HepG2 (cell line): ENCODE measurements around the gene IL17RC. TPM values are rescaled to one million over a fixed set of nuclear protein-coding genes. Genes with fewer than 3 reads are reported as not detected.
A peak's percentile ranks its signal among the peaks of the same experiment; 100 is the strongest.

ENCODE experiments used
- CEBPZ ChIP-seq: IDR thresholded peaks from 2 replicates; pipeline ENCODE4 v1.6.1; 2012; ENCODE audit warnings: low read length, improper control_type of control experiment
- CENPT ChIP-seq: sonication (generic); formaldehyde crosslinking; IDR thresholded peaks from 2 replicates; pipeline ENCODE4 v1.8.0; 2022; ENCODE audit warnings: low read depth, mild to moderate bottlenecking, moderate library complexity, missing genetic modification reagents
- EEA1 ChIP-seq: sonication (generic); formaldehyde crosslinking; IDR thresholded peaks from 2 replicates; pipeline ENCODE4 v1.5.1; 2020; ENCODE audit warnings: mild to moderate bottlenecking, missing genetic modification reagents, borderline replicate concordance
- EHMT2 ChIP-seq: fragments of 200-600 bp; sonication (generic); IDR thresholded peaks from 2 replicates; pipeline ENCODE4 v1.7.0; 2017; ENCODE audit warnings: antibody characterized with exemption, low read depth, low read length, borderline replicate concordance
- GLMP ChIP-seq: sonication (generic); formaldehyde crosslinking; IDR thresholded peaks from 2 replicates; pipeline ENCODE4 v1.9.0; 2021; ENCODE audit warnings: missing genetic modification reagents, mild to moderate bottlenecking, borderline replicate concordance
- NFIB ChIP-seq: sonication (generic); formaldehyde crosslinking; IDR thresholded peaks from 2 replicates; pipeline ENCODE4 v1.9.0; 2021; ENCODE audit warnings: missing genetic modification reagents, mild to moderate bottlenecking, borderline replicate concordance
- ONECUT2 ChIP-seq: sonication (generic); formaldehyde crosslinking; IDR thresholded peaks from 2 replicates; pipeline ENCODE4 v1.4.0; 2020; ENCODE audit warnings: missing genetic modification reagents
- PTBP1 ChIP-seq: fragments of 200-400 bp; formaldehyde crosslinking; IDR thresholded peaks from 2 replicates; pipeline ENCODE4 v1.6.1; 2018; ENCODE audit warnings: low read length, low read depth; ENCODE audit not compliant: poor library complexity, severe bottlenecking
- SMARCE1 ChIP-seq: fragments of 450-650 bp; IDR thresholded peaks from 2 replicates; pipeline ENCODE4 v1.6.1; 2017; ENCODE audit warnings: borderline replicate concordance
- SOX5 ChIP-seq: IDR thresholded peaks from 2 replicates; pipeline ENCODE4 v1.6.1; 2016; ENCODE audit warnings: borderline replicate concordance
- SP4 ChIP-seq: sonication (generic); formaldehyde crosslinking; IDR thresholded peaks from 2 replicates; pipeline ENCODE4 v1.8.1; 2023; ENCODE audit warnings: mild to moderate bottlenecking, missing genetic modification reagents
- ZBTB3 ChIP-seq: sonication (generic); formaldehyde crosslinking; IDR thresholded peaks from 2 replicates; pipeline ENCODE4 v1.4.0; 2020; ENCODE audit warnings: low read depth, mild to moderate bottlenecking, moderate library complexity, missing genetic modification reagents, borderline replicate concordance
- ZNF180 ChIP-seq: sonication (generic); formaldehyde crosslinking; IDR thresholded peaks from 2 replicates; pipeline ENCODE4 v1.4.0; 2020; ENCODE audit warnings: low read depth, missing genetic modification reagents, borderline replicate concordance
- ZNF296 ChIP-seq: sonication (generic); formaldehyde crosslinking; conservative IDR thresholded peaks from 2 replicates; pipeline ENCODE4 v1.5.0; 2020; ENCODE audit warnings: mild to moderate bottlenecking, missing genetic modification reagents
- ZXDC ChIP-seq: sonication (generic); formaldehyde crosslinking; IDR thresholded peaks from 2 replicates; pipeline ENCODE4 v1.5.0; 2020; ENCODE audit warnings: mild to moderate bottlenecking, missing genetic modification reagents
- polyA plus RNA-seq, 8 experiments: library from polyadenylated mRNA; depleted of rRNA in 3 of 8; stranded (reverse) in 7 of 8; unstranded in 1 of 8; fragments of >200 nt; fragmentation: Illumina TruSeq in 4 of 8; extraction: Trizol in 4 of 8; gene quantifications; 2 replicates each; pipeline versions ENCODE4 v1.2.1 to v1.2.3, GENCODE V29; 2011 to 2016; ENCODE audit warnings: low read depth in 4 of 8, missing spikeins in 1 of 8, mixed read lengths in 1 of 8; ENCODE audit not compliant: insufficient read depth in 1 of 8
- total RNA-seq, 5 experiments: library from RNA; depleted of rRNA; stranded (reverse); fragments of >200 nt; fragmentation: Illumina TruSeq; extraction: Trizol; gene quantifications; 2 replicates each; pipeline ENCODE4 v1.2.3, GENCODE V29; 2016; ENCODE audit warnings: low read depth in 1 of 5
- TF ChIP-seq, protein P1 (sequence below): sonication (generic); formaldehyde crosslinking; IDR thresholded peaks from 2 replicates; pipeline ENCODE4 v1.5.0; 2020; ENCODE audit warnings: mild to moderate bottlenecking, low read depth, missing genetic modification reagents, borderline replicate concordance
- TF ChIP-seq, protein P2 (sequence below): sonication (generic); formaldehyde crosslinking; IDR thresholded peaks from 2 replicates; pipeline ENCODE4 v1.9.0; 2021; ENCODE audit warnings: missing genetic modification reagents, borderline replicate concordance

The IL17RC gene
- total and polyA plus RNA-seq, 2 of the 13 experiments (the other 11 are each of a cell fraction or from before 2014, with no cell fraction given): 20.7 to 24.0 TPM

- TF ChIP-seq, protein P1, sequence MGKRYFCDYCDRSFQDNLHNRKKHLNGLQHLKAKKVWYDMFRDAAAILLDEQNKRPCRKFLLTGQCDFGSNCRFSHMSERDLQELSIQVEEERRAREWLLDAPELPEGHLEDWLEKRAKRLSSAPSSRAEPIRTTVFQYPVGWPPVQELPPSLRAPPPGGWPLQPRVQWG (CRISPR knock-in tag): 0 out of 2 replicates have a peak, but pooled peaks have one; percentile 90
- TF ChIP-seq ZBTB3 (CRISPR knock-in tag): no peak
- peak; percentile 70 for TF ChIP-seq SP4 (CRISPR knock-in tag)
- TF ChIP-seq ZXDC (CRISPR knock-in tag): peak; percentile 94
- no peak for TF ChIP-seq NFIB
- no peak for TF ChIP-seq CEBPZ
- no peak for TF ChIP-seq SOX5
- TF ChIP-seq ONECUT2 (CRISPR knock-in tag): no peak
- TF ChIP-seq GLMP (CRISPR knock-in tag): peak; percentile 85; the same call in 1 of the 2 replicates
- TF ChIP-seq EEA1 (CRISPR knock-in tag): peak; percentile 59; the same call in 1 of the 2 replicates
- TF ChIP-seq PTBP1: peak; percentile 22
- peak; percentile 49; the same call in 1 of the 2 replicates for TF ChIP-seq ZNF180 (CRISPR knock-in tag)
- no peak for TF ChIP-seq ZNF296
- no peak for TF ChIP-seq SMARCE1
- TF ChIP-seq CENPT (CRISPR knock-in tag): no peak; the same call in 1 of the 2 replicates
- TF ChIP-seq EHMT2: no peak
- TF ChIP-seq, protein P2, sequence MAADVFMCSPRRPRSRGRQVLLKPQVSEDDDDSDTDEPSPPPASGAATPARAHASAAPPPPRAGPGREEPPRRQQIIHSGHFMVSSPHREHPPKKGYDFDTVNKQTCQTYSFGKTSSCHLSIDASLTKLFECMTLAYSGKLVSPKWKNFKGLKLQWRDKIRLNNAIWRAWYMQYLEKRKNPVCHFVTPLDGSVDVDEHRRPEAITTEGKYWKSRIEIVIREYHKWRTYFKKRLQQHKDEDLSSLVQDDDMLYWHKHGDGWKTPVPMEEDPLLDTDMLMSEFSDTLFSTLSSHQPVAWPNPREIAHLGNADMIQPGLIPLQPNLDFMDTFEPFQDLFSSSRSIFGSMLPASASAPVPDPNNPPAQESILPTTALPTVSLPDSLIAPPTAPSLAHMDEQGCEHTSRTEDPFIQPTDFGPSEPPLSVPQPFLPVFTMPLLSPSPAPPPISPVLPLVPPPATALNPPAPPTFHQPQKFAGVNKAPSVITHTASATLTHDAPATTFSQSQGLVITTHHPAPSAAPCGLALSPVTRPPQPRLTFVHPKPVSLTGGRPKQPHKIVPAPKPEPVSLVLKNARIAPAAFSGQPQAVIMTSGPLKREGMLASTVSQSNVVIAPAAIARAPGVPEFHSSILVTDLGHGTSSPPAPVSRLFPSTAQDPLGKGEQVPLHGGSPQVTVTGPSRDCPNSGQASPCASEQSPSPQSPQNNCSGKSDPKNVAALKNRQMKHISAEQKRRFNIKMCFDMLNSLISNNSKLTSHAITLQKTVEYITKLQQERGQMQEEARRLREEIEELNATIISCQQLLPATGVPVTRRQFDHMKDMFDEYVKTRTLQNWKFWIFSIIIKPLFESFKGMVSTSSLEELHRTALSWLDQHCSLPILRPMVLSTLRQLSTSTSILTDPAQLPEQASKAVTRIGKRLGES: no peak
Measured at GRCh38 chr3:9946112-9947024, 29.5 kb downstream of the IL17RC start (continued).
